NB4 (cell line): ENCODE results near the gene FREM1.

ENCODE experiments used
- CTCF ChIP-seq: IDR thresholded peaks from one replicate; pipeline ENCODE4 v1.5.1; 2012; ENCODE audit warnings: low read depth, low read length
- MYC ChIP-seq: IDR thresholded peaks from 2 replicates; pipeline ENCODE4 v1.6.1; 2011; ENCODE audit warnings: low read depth, low read length
- POLR2A ChIP-seq: IDR thresholded peaks from 2 replicates; pipeline ENCODE4 v1.6.1; 2011; ENCODE audit warnings: mild to moderate bottlenecking; ENCODE audit not compliant: insufficient read length; ENCODE audit errors: extremely low read depth
- TF ChIP-seq, protein P1 (sequence below): IDR thresholded peaks from 2 replicates; pipeline ENCODE4 v1.6.1; 2011; ENCODE audit warnings: low read depth, low read length

DNA sequence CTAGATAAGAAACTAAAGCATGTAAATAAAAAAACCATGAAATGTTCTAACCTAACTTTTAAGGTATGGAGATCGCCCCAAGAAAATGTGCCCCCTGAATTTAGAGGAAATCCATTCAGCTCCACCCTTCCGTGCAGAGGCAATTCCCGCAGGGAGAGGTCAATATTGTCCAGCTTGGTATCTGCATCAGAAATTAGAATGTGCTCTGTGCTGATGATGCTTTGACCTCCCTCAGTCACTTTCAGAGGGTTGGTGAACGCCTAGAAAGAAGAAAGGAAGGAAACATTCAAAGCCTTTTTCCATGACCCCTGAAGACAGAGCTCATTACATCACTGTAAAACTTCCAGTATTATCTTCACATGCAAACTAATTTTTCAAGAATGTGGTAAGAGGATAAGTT is 91.0 kb downstream of the FREM1 start:
- TF ChIP-seq CTCF, result no peak
- no peak for TF ChIP-seq MYC
- TF ChIP-seq, protein P1, sequence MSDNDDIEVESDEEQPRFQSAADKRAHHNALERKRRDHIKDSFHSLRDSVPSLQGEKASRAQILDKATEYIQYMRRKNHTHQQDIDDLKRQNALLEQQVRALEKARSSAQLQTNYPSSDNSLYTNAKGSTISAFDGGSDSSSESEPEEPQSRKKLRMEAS, result no peak
- no peak for TF ChIP-seq POLR2A
